ENCODE data around the gene EGFL7.
A peak's percentile ranks its signal among the peaks of the same experiment; 100 is the strongest.

The EGFL7 gene

GRCh38 chr9:136671646-136672430 is 9.1 kb downstream of the EGFL7 start:
- DNase-seq: peak in 4 of 56 donors; percentile 15 to 24 (median 18)

- DNase-seq: no peak
These were observed 9.8 kb downstream of the EGFL7 start for GRCh38 chr9:136672431-136673087.

GRCh38 chr9:136673088-136673974 is 10.6 kb downstream of the EGFL7 start:
- DNase-seq: no peak

- no peak for DNase-seq
These were observed 11.5 kb downstream of the EGFL7 start for GRCh38 chr9:136673975-136674785.

- DNase-seq: no peak
These were observed 12.2 kb downstream of the EGFL7 start for GRCh38 chr9:136674786-136675349.

GRCh38 chr9:136675477-136676296 is 13.0 kb downstream of the EGFL7 start:
- no peak for DNase-seq

GRCh38 chr9:136676297-136676794 is 13.6 kb downstream of the EGFL7 start:
- no peak for DNase-seq

- no peak for DNase-seq
These were observed 14.4 kb downstream of the EGFL7 start for GRCh38 chr9:136676920-136677686.

GRCh38 chr9:136678034-136678433 is 15.3 kb downstream of the EGFL7 start:
- no peak for DNase-seq

- no peak for DNase-seq
These were observed 15.9 kb downstream of the EGFL7 start for GRCh38 chr9:136678624-136679023.

GRCh38 chr9:136679431-136679941 is 16.8 kb downstream of the EGFL7 start:
- peak in 6 of 56 donors; percentile 15 to 58 (median 18) for DNase-seq

- DNase-seq: no peak
These were observed 18.3 kb downstream of the EGFL7 start for GRCh38 chr9:136681029-136681428.

GRCh38 chr9:136681945-136682699 is 19.4 kb downstream of the EGFL7 start:
- no peak for DNase-seq

GRCh38 chr9:136682710-136683109 is 20.0 kb downstream of the EGFL7 start:
- no peak for DNase-seq

GRCh38 chr9:136683173-136683745 is 20.5 kb downstream of the EGFL7 start:
- no peak for DNase-seq

- no peak for DNase-seq
These were observed 21.0 kb downstream of the EGFL7 start for GRCh38 chr9:136683755-136684154.

- no peak for DNase-seq
These were observed 21.6 kb downstream of the EGFL7 start for GRCh38 chr9:136684339-136684738.

Data from amygdala (tissue), 56 donors.